SK-N-SH (cell line): ENCODE data around the gene RAB4A. TPM values are rescaled to one million over a fixed set of nuclear protein-coding genes. Genes with fewer than 3 reads are reported as not detected.

Experiments
- CTCF ChIA-PET: fragments of 300-600, 350-600 bp; formaldehyde crosslinking; extraction: SDS; loops from one replicate; lab custom pipeline; 2021; lab: Yijun Ruan, JAX
- POLR2A ChIA-PET: fragments of 350-600 bp; sonication (Branson Sonifier 250); formaldehyde crosslinking; extraction: SDS; loops from one replicate; lab custom pipeline; 2020; ENCODE audit warnings: antibody characterized with exemption, inconsistent platforms; lab: Yijun Ruan, JAX
- DNase-seq: peaks from one replicate; pipeline ENCODE4 v3.0.0; 2012
- H2AFZ ChIP-seq: fragments of 200-600 bp; sonication (generic); 2 replicates; pipeline ENCODE4 v1.8.1; 2016; ENCODE audit warnings: antibody characterized with exemption, mild to moderate bottlenecking, low read depth
- H3F3A ChIP-seq: fragments of 200-600 bp; sonication (generic); replicated peaks from 2 replicates; pipeline ENCODE3; 2016; ENCODE audit warnings: antibody characterized with exemption, mild to moderate bottlenecking; ENCODE audit not compliant: insufficient read depth
- H3K27ac ChIP-seq, 2 experiments: fragments of 200-500 bp in 1 of 2; fragments of 200-600 bp in 1 of 2; sonication (Bioruptor generic) in 1 of 2; sonication (generic), shearing (Covaris generic) in 1 of 2; 2 replicates each; pipeline versions ENCODE4 v1.5.1 to v1.6.1; 2014 to 2016; ENCODE audit warnings: low read depth in 2 of 2, inconsistent platforms in 1 of 2, low read length in 1 of 2, mild to moderate bottlenecking in 1 of 2, mixed read lengths in 1 of 2
- H3K27me3 ChIP-seq: fragments of 200-600 bp; sonication (generic), shearing (Covaris generic); 2 replicates; pipeline ENCODE4 v1.6.1; 2016; ENCODE audit warnings: mixed run types; ENCODE audit not compliant: insufficient read depth
- H3K36me3 ChIP-seq, 2 experiments: fragments of 200-500 bp in 1 of 2; fragments of 200-600 bp in 1 of 2; sonication (Bioruptor generic) in 1 of 2; sonication (generic) in 1 of 2; replicated peaks in 1 of 2; 2 replicates each; pipeline versions ENCODE3 to v1.5.1; 2014 to 2016; ENCODE audit warnings: low read length in 1 of 2, mild to moderate bottlenecking in 1 of 2; ENCODE audit not compliant: insufficient read depth in 2 of 2, control insufficient read depth in 1 of 2
- H3K4me1 ChIP-seq, 2 experiments: fragments of 200-500 bp in 1 of 2; fragments of 200-600 bp in 1 of 2; sonication (Bioruptor generic) in 1 of 2; sonication (generic), shearing (Covaris generic) in 1 of 2; 2 replicates each; pipeline versions ENCODE4 v1.5.1 to v1.6.1; 2014 to 2016; ENCODE audit warnings: low read depth in 1 of 2, low read length in 1 of 2, mixed run types in 1 of 2; ENCODE audit not compliant: insufficient read depth in 2 of 2, control insufficient read depth in 1 of 2
- H3K4me2 ChIP-seq: fragments of 200-600 bp; sonication (generic), shearing (Covaris generic); 2 replicates; pipeline ENCODE4 v1.6.1; 2017; ENCODE audit warnings: mixed run types
- H3K4me3 ChIP-seq, 2 experiments: fragments of 200-500 bp in 1 of 2; fragments of 200-600 bp in 1 of 2; sonication (Bioruptor generic) in 1 of 2; sonication (generic), shearing (Covaris generic) in 1 of 2; 2 replicates each; pipeline versions ENCODE4 v1.5.1 to v1.8.1; 2014 to 2016; ENCODE audit warnings: low read depth in 2 of 2, inconsistent platforms in 1 of 2, low read length in 1 of 2, mild to moderate bottlenecking in 1 of 2, mixed read lengths in 1 of 2, moderate library complexity in 1 of 2
- H3K79me2 ChIP-seq: fragments of 200-600 bp; sonication (generic); 2 replicates; pipeline ENCODE4 v1.8.1; 2017; ENCODE audit warnings: mild to moderate bottlenecking; ENCODE audit not compliant: insufficient read depth
- H3K9ac ChIP-seq: fragments of 200-600 bp; sonication (generic); 2 replicates; pipeline ENCODE4 v1.6.1; 2017; ENCODE audit warnings: mixed run types
- H3K9me2 ChIP-seq: fragments of 200-600 bp; sonication (generic); 2 replicates; pipeline ENCODE4 v1.6.1; 2017; ENCODE audit warnings: mixed run types
- H3K9me3 ChIP-seq: fragments of 200-600 bp; sonication (generic); 2 replicates; pipeline ENCODE4 v1.6.1; 2017; ENCODE audit warnings: mixed run types, mild to moderate bottlenecking, moderate library complexity
- H4K20me1 ChIP-seq: fragments of 200-600 bp; sonication (generic); 2 replicates; pipeline ENCODE4 v1.6.1; 2017; ENCODE audit warnings: mild to moderate bottlenecking, mixed run types; ENCODE audit not compliant: insufficient read depth
- EZH2phosphoT487 ChIP-seq: fragments of 200-600 bp; sonication (generic); IDR thresholded peaks from 2 replicates; pipeline ENCODE4 v1.6.1; 2017; ENCODE audit warnings: low read depth, mixed run types, mild to moderate bottlenecking, antibody characterized with exemption, moderate library complexity, borderline replicate concordance
- GATA2 ChIP-seq: sonication (generic); formaldehyde crosslinking; IDR thresholded peaks from 2 replicates; pipeline ENCODE4 v1.5.0; 2020; ENCODE audit warnings: mild to moderate bottlenecking, missing genetic modification reagents
- JUND ChIP-seq: IDR thresholded peaks from 2 replicates; pipeline ENCODE4 v1.4.0; 2012
- MEF2A ChIP-seq: IDR thresholded peaks from 2 replicates; pipeline ENCODE4 v1.4.0; 2012; ENCODE audit warnings: low read depth, borderline replicate concordance
- NFIC ChIP-seq: IDR thresholded peaks from 2 replicates; pipeline ENCODE4 v1.4.0; 2012; ENCODE audit warnings: borderline replicate concordance
- POLR2AphosphoS5 ChIP-seq: IDR thresholded peaks from 2 replicates; pipeline ENCODE4 v1.6.1; 2012; ENCODE audit warnings: low read depth, low read length
- RFX5 ChIP-seq: IDR thresholded peaks from 2 replicates; pipeline ENCODE4 v1.6.1; 2012; ENCODE audit warnings: mild to moderate bottlenecking, improper control_type of control experiment, low read length
- SMC3 ChIP-seq: IDR thresholded peaks from 2 replicates; pipeline ENCODE4 v1.6.1; 2012; ENCODE audit warnings: low read depth, low read length, improper control_type of control experiment
- TAF1 ChIP-seq: IDR thresholded peaks from 2 replicates; pipeline ENCODE4 v1.6.1; 2012; ENCODE audit warnings: low read depth, mild to moderate bottlenecking, low read length, moderate library complexity, borderline replicate concordance
- WGBS: methylation state at CpG from one replicate; pipeline ENCODE4 v1.1.6; 2017; ENCODE audit warnings: low lambda C conversion rate; 5-methylcytosine and 5-hydroxymethylcytosine counted together
- polyA plus RNA-seq, 3 experiments: library from polyadenylated mRNA; depleted of rRNA; stranded (reverse); fragments of >200 nt; gene quantifications; 2 replicates each; pipeline ENCODE4 v1.2.3, GENCODE V29; 2012
- TF ChIP-seq, protein P1 (sequence below): IDR thresholded peaks from 2 replicates; pipeline ENCODE4 v1.4.0; 2012; ENCODE audit warnings: low read depth, borderline replicate concordance
- TF ChIP-seq, protein P2 (sequence below): IDR thresholded peaks from 2 replicates; pipeline ENCODE4 v1.6.1; 2012; ENCODE audit warnings: mild to moderate bottlenecking, low read depth, low read length, moderate library complexity
- TF ChIP-seq, protein P3 (sequence below): IDR thresholded peaks from 2 replicates; pipeline ENCODE4; 2012

Gene RAB4A
- polyA plus RNA-seq, 1 of the 3 experiments (the other 2 are of a cell fraction) = 28.1 TPM

DNA sequence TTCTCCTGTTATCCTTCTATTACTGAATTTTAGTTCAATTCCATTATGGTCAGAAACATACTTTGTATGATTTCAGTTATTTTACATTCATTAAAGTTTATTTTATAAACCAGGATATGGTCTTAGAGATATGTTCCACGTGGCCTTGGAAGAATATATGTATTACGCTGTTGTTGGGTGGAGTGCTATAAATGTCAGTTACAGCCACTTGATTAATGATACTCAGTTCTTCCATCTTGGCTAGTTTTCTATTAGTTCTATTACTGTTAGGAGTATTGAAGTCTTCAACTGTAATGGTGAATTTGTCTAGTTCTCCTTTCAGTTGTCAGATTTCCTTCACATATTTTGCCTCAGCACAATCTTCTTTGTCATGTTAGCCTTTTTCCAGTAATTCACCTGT is 45.3 kb downstream of the RAB4A start:
- Histone ChIP-seq H3K4me1 (no peaks in the 10 kb centered on the region; a peak in 1 of 4 replicates), H3K36me3 (peaks cover 18 to 31% of the 10 kb centered on the region in 2 experiments), H3K79me2 (no peaks in the 10 kb centered on the region), H3K4me3 (no peak overlapping the region), H2AFZ (no peak overlapping the region), H3K4me2 (no peak overlapping the region), H3K9me3 (no peaks in the 10 kb centered on the region), H3K27ac (no peak overlapping the region), H3K9ac (no peak overlapping the region), H3F3A (peaks cover 9% of the 10 kb centered on the region), H3K27me3 (no peaks in the 10 kb centered on the region), H4K20me1 (no peaks in the 10 kb centered on the region), H3K9me2 (no peaks in the 10 kb centered on the region)
- POLR2A ChIA-PET = no interaction called here
- WGBS = 90% methylated on average over 2 of the region's 2 CpGs
- no peak for DNase-seq
- no peak for TF ChIP-seq JUND
- TF ChIP-seq, protein P1, sequence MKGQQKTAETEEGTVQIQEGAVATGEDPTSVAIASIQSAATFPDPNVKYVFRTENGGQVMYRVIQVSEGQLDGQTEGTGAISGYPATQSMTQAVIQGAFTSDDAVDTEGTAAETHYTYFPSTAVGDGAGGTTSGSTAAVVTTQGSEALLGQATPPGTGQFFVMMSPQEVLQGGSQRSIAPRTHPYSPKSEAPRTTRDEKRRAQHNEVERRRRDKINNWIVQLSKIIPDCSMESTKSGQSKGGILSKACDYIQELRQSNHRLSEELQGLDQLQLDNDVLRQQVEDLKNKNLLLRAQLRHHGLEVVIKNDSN = no peak
- CTCF ChIA-PET = no interaction called here

DNA sequence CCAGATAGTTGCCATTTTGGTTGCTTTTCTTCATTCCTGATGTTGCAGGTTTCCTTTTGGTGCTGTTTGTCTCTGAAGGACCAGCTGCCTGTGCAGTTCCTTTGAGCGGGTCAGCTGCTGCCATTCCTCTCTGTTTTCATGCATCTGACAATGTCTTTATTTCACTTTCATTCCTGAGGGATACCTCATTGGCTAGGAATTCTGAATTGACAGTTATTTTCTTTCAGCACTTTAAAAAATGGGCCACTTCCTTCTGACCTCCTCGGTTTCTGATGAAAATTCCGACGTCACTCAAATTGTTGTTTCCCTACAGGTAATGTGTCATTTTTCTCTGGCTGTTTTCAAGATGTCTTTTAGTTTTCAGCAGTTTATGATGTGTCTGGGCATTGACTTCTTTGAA is 47.1 kb downstream of the RAB4A start:
- no peak overlapping the region for H3K4me2 ChIP-seq
- H2AFZ ChIP-seq = no peak overlapping the region
- DNase-seq = no peak
- no peak overlapping the region for H3K9ac ChIP-seq
- no peaks in the 10 kb centered on the region for H3K4me1 ChIP-seq
- ChIA-PET CTCF (interaction anchor here (1.3 kb wide), 1 partner anchor 10 kb away, joined by 3 read pairs; no protein-coding TSS in a partner anchor), POLR2A (no interaction called here)
- H3F3A ChIP-seq = peaks cover 9% of the 10 kb centered on the region
- H3K9me2 ChIP-seq = no peaks in the 10 kb centered on the region
- H3K27ac ChIP-seq = no peak overlapping the region
- no peaks in the 10 kb centered on the region for H4K20me1 ChIP-seq
- no peaks in the 10 kb centered on the region for H3K27me3 ChIP-seq
- TF ChIP-seq NFIC (no peak), POLR2AphosphoS5 (no peak), MEF2A (no peak), GATA2 (no peak), TAF1 (no peak), RFX5 (no peak), EZH2phosphoT487 (no peak), SMC3 (no peak)
- TF ChIP-seq, protein P1 = no peak
- TF ChIP-seq, protein P2, sequence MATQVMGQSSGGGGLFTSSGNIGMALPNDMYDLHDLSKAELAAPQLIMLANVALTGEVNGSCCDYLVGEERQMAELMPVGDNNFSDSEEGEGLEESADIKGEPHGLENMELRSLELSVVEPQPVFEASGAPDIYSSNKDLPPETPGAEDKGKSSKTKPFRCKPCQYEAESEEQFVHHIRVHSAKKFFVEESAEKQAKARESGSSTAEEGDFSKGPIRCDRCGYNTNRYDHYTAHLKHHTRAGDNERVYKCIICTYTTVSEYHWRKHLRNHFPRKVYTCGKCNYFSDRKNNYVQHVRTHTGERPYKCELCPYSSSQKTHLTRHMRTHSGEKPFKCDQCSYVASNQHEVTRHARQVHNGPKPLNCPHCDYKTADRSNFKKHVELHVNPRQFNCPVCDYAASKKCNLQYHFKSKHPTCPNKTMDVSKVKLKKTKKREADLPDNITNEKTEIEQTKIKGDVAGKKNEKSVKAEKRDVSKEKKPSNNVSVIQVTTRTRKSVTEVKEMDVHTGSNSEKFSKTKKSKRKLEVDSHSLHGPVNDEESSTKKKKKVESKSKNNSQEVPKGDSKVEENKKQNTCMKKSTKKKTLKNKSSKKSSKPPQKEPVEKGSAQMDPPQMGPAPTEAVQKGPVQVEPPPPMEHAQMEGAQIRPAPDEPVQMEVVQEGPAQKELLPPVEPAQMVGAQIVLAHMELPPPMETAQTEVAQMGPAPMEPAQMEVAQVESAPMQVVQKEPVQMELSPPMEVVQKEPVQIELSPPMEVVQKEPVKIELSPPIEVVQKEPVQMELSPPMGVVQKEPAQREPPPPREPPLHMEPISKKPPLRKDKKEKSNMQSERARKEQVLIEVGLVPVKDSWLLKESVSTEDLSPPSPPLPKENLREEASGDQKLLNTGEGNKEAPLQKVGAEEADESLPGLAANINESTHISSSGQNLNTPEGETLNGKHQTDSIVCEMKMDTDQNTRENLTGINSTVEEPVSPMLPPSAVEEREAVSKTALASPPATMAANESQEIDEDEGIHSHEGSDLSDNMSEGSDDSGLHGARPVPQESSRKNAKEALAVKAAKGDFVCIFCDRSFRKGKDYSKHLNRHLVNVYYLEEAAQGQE = no peak
- TF ChIP-seq, protein P3, sequence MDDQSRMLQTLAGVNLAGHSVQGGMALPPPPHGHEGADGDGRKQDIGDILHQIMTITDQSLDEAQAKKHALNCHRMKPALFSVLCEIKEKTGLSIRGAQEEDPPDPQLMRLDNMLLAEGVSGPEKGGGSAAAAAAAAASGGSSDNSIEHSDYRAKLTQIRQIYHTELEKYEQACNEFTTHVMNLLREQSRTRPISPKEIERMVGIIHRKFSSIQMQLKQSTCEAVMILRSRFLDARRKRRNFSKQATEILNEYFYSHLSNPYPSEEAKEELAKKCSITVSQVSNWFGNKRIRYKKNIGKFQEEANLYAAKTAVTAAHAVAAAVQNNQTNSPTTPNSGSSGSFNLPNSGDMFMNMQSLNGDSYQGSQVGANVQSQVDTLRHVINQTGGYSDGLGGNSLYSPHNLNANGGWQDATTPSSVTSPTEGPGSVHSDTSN = no peak
- H3K4me3 ChIP-seq = no peak overlapping the region
- 83% methylated on average over 4 of the region's 4 CpGs for WGBS
- no peaks in the 10 kb centered on the region for H3K9me3 ChIP-seq
- peaks cover 34 to 43% of the 10 kb centered on the region in 2 experiments for H3K36me3 ChIP-seq
- H3K79me2 ChIP-seq = no peaks in the 10 kb centered on the region
